Measurements from ENCODE around the gene TBC1D3B.

Gene TBC1D3B

DNA sequence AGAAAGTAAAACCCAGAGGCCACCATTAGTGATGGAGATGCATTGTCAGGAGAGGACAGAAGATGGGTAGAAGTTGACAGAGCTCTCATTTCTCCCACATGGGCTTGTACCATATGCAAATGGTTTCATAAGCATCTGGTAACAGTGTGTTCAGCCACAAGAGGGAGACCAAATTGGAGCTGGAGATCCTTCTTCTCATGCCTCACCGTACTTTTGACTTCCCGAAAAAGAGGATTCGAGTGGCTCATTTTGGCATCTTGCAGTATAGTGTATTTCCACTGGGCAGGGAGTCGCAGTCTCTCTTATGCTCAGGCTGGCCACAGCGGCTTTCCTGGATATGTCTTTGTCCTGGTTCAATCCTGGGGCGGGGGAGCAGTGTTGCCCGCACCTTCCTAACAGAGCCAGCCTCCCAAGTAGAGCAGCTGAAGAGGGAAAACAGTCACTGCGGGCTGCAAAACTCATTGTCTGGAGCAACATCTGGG lies 23.8 kb downstream of the TBC1D3B start:
- H3K4me3 ChIP-seq (ENCODE audit: low read length): no peak overlapping the region
- TF ChIP-seq, protein P1, sequence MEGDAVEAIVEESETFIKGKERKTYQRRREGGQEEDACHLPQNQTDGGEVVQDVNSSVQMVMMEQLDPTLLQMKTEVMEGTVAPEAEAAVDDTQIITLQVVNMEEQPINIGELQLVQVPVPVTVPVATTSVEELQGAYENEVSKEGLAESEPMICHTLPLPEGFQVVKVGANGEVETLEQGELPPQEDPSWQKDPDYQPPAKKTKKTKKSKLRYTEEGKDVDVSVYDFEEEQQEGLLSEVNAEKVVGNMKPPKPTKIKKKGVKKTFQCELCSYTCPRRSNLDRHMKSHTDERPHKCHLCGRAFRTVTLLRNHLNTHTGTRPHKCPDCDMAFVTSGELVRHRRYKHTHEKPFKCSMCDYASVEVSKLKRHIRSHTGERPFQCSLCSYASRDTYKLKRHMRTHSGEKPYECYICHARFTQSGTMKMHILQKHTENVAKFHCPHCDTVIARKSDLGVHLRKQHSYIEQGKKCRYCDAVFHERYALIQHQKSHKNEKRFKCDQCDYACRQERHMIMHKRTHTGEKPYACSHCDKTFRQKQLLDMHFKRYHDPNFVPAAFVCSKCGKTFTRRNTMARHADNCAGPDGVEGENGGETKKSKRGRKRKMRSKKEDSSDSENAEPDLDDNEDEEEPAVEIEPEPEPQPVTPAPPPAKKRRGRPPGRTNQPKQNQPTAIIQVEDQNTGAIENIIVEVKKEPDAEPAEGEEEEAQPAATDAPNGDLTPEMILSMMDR (conservative IDR thresholded peaks at IDR 0.05; ENCODE audit: low read length): peak; percentile 40
- DNase-seq (ENCODE audit: low read depth): peak; percentile 45

DNA sequence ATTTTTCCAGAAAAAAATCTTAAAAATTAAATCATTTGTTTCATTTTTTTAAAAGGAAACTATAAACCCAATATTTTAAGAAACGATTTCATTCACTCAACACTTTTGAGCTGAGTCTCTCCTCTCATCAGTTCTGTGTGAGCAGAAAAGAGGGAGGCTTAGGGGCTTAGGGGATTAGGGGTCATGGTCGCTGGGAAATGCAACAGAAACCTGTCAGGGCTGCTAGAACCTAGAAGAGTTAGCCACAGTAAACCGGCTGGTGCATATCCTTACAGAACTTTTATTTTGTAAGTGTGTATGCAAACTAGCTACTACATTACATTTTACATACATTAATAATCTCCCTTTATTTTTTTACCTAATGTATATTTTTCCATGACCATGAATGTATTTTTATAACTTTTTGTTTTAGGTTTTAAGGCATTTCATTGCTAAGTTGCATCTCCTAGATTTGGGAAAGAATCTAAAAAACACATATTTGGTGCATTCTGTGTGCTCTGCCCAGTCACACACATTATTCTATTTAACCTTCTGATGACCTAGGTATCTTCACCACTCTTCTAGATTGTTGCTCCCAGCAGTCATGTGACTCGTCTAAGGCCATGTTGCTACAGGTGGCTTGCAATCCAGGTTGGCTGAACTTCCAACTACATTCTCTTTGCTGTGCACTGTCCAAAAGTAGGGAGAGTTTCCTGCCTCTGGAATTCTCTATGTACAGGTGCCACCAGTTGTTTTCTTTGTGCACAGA lies 24.4 kb downstream of the TBC1D3B start:
- no peak overlapping the region for H3K4me3 ChIP-seq (ENCODE audit: low read length)
- no peak for DNase-seq (ENCODE audit: low read depth)
- TF ChIP-seq, protein P1 (conservative IDR thresholded peaks at IDR 0.05; ENCODE audit: low read length): no peak

DNA sequence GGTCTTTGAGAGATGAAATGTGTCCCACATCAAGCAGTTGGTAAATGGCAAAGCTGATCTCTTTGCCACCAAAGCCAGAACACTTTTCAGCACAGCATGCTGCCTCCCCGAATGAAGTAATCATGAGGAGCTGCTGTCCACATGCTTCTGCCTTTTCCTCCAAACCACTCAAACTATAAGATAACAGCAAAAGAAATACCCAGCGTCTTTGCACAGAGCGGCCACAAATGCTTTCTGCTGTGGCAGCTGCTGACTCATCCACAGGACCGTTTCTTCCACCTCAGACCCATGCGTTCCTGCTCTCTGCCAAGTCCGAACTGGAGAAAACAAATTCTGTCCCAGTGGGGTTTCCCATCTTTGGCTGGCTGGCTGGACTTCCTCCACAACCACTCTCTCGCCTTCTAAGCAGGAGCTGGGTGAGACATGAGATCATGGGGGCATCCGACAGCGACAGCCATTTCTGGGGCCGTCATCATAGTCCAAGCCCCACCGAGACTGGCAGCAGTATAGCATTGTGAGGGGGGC lies 27.1 kb downstream of the TBC1D3B start:
- H3K4me3 ChIP-seq (ENCODE audit: low read length): no peak overlapping the region; the same call in 1 of the 2 replicates
- DNase-seq (ENCODE audit: low read depth): peak; percentile 79
- TF ChIP-seq, protein P1 (conservative IDR thresholded peaks at IDR 0.05; ENCODE audit: low read length): no peak

DNA sequence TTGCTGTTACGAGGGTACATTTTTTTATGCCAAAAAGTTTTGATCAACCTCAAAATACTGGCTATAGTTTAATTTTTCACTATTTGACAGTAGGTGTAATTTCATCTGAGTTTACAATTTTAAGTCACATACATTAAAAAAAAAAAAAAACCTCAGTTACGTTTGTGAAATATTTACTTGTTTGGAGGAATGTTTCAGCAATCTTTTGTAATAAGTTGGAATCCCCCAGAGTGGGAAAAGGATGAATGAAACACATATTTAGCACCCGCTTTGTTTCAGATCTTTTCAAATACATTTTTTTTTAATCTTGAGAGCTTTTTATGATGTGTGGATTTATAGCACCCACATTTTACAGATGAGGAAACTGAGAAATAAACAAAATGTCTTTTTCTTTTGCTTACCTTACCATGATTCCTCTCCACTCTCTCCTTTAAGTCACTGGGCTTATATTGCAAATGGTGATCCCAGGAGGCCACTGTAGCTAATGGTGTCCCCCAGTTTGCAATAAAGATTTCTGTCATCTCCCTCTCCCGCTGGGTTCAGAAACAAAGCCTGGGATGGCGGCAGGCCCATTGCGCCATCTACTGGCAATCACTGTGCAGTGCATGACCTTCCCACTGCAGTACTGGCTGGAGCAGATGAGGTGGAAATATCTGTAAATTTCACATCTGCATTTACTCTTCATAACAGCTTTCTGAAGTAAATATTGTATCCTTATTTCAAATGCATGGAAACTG lies 27.7 kb downstream of the TBC1D3B start:
- TF ChIP-seq, protein P1 (conservative IDR thresholded peaks at IDR 0.05; ENCODE audit: low read length): peak; percentile 100
- peak; percentile 59 for DNase-seq (ENCODE audit: low read depth)
- no peak overlapping the region for H3K4me3 ChIP-seq (ENCODE audit: low read length)

DNA sequence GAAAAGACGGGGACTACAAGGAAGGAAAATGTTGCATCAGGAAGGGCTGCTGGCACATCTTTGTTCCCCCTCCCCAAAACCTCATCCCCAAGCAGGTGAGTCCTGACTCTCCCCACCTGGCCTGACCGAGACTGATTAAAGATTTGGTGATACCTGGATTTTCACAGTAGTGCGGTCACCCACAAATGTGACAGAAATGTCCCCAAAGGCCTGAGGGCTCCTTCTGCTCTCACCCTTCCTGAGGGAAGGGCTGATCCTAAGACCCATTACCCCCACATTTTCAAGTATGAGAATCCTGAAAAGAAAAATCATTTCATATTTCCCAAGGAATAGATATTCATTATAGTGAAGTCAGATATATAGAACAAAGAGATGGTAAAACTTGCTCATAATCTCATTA lies 28.8 kb downstream of the TBC1D3B start:
- H3K4me3 ChIP-seq (ENCODE audit: low read length): no peak overlapping the region
- TF ChIP-seq, protein P1 (conservative IDR thresholded peaks at IDR 0.05; ENCODE audit: low read length): no peak
- no peak for DNase-seq (ENCODE audit: low read depth)

DNA sequence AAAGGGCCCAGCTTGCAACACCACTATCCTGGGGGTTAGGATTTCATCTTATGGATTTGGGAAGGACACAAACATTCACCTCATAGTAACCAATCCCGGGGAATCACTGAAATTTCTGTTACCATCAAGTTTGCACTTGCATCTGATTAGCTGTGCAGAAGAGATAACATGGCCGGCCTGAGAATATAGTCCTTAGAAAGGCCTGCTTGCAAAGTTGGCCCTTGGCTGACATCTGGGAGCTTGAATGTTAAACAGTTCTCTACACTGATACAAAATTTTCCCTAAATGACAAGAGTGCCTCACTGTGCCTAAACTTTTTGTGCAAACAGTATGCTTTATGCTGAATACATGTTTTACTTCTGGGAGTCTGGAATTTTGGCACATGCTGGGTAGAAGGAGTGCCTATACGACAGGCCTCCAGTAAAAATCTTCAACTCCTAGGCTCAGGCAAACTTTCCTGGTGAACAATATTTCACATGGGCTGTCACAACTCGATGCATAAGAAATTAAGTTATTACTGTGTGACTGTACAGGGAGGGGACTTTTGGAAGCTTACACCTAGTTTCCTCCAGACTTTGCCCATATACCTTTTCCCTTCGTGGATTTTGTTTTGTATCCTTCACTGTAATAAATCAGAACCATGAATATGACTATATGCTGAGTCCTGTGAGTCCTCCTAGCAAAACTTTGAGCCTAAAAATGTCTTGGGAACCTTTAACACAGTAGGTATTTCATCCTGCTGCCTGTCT lies 31.3 kb downstream of the TBC1D3B start:
- no peak overlapping the region for H3K4me3 ChIP-seq (ENCODE audit: low read length)
- TF ChIP-seq, protein P1 (conservative IDR thresholded peaks at IDR 0.05; ENCODE audit: low read length): no peak
- DNase-seq (ENCODE audit: low read depth): no peak

All from AG10803 (cell line).